GM21737 (cell line): ENCODE measurements around the gene WNT3.

Experiments used
- ATAC-seq: cut with Tn5 transposase; IDR thresholded peaks from one replicate; pipeline ENCODE4 v1.9.1; 2021; ENCODE audit warnings: mild to moderate bottlenecking, moderate library complexity; ENCODE audit not compliant: unreplicated experiment

WNT3 gene

DNA sequence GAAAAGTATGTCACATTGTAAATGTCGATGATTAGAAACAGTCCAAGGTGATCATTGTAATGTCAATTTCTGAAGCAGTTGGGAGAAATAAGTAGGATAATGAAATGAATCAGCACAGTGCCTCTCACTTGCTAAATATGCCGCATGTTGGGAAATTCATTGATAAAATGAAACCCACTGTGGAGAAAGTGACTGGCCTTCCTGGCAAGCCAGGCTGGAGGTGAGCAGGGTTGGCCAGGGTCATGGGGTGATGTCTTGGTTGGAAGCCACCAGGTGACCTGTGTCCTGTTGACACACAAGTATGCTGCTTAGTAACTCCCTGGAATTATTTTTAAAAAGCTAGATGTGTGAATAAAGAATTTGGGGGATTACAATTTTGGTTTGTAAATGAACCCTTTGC is 18.0 kb upstream of the WNT3 start:
- ATAC-seq = no peak

DNA sequence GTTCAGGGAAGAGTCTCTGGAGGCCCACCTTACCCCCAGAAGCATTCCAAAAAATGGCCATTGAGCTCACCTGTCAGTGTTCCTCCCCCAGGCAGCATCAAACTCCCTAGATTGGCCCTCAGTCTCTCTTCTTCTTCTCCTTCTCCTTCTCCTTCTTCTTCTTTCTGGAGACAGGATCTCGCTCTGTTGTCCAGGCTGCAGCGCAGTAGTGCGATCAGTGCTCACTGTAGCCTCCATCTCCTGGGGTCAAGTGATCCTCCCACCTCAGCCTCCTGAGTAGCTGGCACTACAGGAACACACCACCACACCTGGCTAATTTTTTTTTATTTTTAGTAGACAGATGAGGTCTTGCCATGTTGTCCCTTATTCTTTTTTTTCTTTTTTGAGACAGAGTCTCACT is 16.4 kb upstream of the WNT3 start:
- no peak for ATAC-seq

DNA sequence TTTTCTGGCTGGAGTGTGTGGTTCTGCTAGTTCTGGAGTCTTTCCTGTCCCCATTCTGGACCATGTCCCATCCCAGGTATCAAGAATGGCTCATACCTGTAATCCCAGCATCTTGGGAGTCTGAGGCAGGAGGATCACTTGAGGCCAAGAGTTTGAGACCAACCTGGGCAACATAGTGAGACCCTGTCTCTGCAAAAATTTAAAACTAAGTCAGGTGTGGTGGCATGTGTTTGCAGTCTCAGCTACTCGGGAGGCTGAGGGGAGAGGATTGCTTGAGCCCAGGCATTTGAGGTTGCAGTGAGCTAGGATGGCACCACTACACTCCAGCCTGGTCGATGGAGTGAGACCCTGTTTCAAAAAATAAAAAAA is 15.3 kb upstream of the WNT3 start:
- ATAC-seq = no peak

DNA sequence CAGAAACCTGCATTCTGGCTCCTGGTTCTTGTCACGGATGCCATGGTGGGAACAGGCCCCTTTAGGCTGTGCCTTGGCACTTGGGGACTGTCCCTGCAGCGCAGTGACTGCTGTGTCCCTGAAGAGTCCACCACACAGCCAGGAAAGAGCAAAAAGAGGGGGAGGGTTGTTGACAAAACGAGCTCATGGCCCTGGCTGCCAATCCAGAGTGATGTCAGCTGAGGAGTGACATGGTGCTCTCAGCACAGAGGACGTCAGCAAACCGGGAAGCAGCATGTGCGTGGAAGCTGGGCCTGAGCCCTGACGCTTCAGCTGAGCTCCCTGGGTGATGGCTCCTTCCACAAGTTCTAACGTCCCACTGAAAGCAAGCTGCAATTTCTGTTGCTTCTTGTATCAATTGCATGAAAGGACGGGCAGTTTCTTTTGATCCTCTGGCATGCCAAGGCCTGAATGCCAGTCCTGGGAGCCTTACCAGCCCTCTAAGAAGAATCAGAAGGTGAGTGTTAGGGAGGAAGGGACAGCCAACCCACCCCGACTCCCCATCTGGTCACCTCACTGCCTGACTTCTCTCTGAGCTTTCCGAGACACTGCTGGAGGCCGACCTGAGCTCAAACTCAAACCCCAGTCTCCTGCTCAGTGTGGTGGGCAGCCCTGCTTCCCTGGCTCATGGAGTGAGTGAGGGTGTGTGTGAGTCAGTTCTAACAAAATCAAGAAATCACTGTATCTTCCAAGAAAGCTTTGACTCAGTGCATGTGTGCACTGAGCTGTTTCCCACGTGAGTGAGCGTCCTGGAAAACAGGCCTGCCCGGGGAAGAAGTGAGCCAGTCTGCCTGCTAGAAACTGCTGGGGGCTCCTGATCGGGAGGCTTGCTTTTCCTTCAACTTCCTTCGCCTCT is 14.7 kb upstream of the WNT3 start:
- ATAC-seq = no peak

DNA sequence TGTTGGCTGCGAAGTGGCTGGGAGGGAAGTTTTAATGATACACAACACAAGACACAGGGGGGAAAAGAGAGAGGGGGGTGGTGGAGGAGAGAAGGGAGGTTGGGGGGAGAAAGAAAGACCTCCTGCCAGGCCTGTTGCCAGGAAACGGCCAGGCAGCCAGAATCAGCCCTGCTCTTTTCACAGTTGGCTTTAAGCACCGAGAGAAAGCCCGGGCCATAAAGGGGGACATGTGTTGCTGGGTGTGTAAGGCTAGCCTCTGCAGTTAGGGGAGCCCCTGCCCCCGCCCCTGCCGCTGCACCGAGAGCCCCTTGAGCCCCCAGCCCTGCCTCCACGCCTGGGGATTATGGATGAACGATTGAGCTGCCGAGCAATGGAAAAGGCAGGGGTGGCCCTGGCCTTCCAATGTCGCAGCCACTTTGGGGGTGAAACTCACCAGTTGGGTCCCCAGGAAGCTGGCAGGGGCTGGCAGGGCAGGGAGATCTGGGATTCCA is 13.9 kb upstream of the WNT3 start:
- ATAC-seq = no peak

DNA sequence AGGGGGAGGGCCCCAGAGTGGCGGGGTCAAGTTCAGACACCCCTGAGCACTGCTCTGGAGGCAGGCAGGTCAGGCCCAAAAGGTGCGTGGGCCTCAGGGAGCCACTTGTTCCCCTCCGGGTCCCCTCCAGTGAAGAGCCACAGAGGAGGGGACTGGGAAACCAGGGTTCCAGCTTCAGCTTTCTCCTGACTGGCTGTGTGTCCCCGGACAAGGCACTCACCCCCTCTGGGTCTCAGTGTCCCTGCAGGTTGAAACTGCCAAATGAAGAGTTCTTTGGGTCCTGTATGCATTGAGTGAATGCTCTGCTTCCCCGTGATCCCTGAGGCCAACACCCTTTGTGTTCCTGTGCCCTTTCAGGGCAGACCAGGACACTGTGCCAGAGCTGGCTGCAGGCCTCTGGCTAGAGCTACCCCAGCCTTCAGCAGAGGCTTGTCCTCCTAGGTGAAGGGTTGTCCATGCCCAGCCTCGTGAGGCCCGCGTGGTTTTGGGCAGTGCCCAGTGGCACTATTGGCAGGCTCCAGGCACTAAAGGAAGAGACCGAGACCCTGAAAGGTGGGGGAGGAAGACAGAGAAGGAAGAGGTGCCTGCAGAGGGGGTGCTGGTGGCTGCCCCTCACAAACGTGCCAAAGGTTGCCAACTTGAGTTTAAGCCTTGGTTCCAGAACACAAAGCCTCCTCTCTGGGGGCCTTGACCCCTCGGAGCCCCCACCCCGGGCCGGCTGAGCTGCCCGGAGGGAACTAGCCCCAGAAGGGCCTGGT is 13.3 kb upstream of the WNT3 start:
- ATAC-seq = no peak

DNA sequence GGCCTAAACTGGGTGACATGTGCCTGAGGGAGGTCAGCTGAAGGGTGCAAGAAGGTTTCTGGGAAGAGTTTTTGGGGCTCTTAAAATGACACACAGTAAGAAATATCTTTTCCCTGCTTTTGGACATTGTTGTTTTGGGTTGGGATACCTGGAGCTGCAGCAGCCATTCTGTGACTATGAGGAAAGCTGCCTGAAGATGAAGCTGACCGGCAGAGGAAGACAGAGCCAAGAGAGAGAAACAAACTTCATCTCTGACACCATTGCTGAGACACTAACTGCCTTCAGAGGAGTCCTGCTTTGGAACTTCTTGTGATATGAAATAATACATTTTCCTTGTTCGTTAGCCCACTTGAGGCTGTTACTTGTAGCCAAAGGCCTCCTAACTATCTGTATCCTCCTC is 8.8 kb upstream of the WNT3 start:
- no peak for ATAC-seq

DNA sequence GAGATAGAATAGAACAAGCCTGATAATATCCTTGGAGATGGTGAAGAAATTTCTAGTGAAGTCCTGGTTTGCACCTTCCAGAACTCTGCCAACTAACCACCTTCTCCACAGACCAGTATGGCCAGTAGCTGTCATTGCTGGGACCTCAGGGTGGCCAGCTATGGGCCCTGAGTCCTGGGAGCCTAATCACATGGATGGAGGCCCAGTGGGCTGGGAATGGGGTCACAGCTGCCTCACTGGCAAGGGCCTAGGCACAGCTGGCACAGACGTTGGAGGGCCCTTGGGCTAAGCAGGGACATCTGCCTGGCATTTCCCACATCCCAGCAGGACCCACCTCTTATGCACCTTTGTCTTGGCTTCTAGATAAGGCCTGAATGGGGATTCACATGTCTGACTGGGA is 7.6 kb upstream of the WNT3 start:
- ATAC-seq = no peak

DNA sequence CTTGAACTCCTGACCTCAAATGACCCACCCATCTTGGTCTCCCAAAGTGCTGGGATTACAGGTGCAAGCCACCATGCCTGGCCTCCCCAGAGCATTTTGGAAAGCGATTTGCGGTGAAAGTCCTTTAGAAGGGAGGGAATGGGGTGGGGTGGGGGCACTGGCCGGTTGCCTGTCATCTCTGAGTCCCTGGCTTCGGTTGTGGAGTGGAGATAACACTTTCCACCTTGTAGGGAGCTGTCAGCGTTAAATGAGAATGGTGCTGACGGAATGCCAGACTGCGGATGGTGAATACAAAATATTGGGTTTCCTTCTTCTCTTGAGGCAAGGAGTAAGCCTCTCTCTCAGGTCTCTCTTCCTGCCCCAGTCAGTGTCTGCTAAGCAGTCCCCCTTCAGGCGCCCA is 5.2 kb upstream of the WNT3 start:
- no peak for ATAC-seq

DNA sequence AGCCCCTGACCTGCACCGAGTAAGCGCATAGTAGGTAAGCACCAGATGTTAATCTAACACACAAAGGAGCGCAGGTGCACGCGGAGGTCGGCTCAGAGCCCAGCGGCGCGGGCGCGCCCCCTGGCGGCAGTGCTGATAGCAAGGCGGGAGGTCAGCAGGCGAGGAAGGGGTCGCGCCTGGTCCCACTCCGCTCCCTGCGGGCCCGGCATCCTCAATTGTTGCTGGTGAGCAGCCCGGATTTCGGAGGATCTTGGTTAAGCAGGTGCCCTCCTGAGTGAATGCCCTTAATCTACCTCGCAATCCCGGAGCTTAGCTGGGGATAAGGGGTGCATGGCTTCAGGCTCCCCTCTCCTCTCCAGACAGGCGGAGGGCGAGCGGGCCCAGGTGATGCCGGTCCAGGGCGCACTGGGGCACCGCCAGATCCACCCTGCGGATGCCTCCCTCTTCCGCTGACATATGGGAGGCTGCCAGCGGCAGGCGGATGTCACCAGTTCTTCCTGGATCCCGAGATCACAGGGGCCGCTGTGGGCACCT is 4.0 kb upstream of the WNT3 start:
- ATAC-seq = no peak

DNA sequence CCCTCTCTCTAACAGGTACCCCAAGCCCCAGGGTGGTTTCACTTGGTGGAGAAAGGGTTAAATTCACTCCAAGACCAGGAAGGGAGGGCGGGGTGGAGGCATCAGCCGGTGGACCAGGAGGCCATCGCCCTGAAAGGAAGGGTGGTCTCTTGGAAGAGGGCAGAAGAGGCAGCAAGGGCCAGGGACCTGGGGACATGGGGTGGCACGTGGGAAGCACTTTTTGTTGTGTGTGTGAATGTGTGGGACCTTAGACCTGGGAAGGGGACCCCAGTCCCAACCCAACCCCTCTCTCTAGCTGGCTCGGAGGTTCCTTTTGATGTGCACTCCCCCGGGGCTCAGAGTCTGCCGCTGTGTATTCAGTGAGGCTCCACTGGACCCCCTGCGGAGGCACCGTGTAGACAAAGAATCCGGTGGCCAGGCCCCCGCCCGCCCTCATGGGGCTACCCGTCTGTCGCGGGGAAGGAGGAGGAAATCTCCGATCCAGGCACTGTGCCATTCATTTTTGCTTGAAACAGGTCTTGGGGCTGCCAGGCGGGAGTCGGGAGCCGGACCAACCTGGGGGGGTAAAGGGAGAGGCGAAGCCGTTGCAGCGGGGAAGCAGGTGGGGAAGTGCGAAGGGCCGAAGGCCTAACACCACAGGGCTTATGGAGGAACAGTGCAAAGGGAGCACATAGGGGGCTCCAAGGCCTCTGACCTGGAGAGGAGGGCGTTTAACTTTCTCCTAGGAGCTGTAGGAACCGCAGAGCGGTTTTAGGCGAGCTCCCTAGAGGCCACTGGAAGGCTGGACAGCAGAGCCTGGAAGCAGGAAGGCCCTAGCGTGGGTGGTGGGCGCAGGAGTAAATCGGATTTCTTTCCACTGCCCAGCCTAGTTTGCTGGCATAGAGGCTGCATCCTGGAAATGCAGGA is 3.2 kb upstream of the WNT3 start:
- ATAC-seq = no peak

DNA sequence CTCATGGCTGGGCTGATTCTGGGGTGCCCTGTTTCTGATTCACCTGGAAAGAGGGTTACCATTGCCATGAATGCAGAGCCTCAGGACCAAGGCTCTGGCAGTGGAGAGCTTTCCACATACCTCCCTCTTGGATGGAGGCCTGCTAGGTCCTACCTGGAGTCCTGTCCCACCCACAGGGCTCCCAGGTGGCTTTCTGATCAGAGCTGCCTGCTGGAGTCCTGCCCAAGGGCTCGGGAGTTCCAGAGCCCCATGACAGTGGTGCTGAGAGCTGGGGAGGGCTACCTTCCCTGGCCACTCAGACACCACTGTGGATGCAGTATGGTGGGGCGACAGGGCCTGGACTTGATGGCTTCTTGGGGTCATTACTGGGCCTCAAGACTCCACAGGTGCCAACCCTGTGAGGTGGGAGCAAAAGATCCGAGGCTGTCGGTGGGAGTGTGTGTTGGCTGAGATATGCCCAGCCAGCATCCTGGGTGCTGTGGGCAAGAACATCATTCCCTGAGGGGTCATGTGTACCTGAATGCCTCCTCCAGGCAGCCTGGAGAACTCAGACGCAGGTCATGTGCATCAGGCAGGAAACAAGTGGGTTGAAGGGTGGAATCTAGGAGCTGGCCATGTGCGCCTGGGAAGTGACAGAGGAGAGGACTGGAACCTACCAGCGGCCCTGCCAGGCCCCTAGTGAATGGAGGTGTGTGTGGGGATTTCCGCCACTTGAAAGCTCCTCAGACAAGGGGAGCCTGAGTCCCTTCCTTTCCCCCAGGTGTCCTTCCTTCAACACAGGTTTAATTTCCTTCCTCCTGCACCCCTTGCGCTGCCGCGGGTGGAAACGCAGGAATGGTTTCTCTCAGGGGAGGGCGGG is 2.3 kb upstream of the WNT3 start:
- ATAC-seq = no peak

DNA sequence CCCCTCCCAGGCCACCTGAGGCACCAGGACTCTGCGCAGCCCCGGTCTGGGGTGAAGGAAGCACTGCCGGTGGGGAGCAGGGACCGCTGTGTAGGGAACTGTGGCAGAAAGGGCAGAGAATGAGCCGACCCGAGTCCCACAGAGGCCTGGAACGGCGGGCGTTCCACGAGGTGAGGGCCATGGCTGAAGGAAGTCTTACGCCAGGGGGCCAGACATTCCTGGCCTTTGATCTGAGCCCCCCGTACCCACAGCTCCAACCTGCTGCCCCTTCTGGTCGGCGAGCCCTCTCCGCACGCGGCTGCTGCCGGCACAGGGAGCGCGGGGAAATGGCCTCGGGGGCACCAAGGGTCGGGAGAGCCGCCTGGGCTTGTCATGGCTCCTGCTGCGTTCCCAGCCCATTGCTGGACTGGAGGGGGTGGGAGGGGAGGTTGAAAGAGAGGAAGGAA is 1.4 kb upstream of the WNT3 start:
- ATAC-seq = no peak

DNA sequence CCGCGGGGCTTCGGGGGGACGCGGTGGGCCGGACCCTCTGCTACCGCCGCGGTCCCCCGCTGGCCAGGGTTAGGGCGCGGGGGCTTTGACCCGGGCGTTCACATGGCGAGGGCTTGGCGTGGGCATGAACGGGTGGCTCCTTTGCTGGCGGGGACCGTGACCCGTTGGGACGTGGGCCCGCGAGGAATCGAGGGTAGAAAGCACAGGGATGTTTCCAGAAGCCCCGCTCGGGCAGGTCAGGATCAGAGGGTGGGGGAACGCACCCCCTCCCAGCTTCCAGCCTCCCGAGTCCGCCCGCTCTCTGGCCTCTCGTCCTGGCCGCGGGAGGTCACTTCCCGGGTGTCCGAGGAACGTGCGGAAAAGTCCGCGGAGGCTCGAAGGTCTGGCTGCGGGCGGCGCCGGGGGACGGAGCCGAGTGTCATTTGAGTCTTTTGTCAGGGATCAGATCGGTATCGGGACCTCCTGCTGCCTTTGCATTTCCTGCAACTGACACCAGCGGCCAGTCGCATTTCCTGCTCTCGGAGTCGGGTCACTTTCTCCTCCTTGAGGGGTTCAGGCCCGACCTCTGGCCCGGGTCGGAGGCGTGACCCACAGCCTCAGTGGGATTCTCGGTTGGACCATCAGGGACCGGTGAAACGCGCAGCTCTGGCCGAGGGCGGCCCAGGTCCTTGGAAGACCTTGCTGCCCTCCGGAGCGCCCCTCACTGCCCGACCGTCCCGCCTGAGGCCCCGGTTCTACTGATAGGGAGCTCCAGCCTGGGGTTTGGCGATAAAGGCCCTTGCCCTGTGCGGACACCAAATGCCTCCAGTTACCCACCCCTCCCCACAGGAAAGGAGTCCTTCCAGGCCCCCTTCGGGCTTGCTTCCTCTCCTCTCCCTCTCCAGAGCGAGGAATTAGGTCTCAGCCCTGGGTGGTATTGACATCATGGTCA is 702 bp upstream of the WNT3 start:
- ATAC-seq = no peak

DNA sequence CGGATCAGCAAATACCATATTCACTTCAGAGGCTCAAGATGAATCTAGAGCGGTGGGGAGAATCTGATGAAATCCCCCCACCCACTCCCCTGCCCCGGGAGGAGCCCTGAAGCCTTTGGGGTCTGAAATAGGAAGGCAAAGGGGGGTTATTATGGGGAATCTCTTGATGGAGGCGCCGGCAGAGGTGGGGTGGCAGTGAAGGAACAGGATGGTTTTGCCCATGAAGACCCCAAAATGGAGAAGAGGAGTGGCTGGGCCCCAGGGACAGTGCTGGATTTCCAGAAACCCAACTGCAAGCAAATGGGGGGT is 637 bp downstream of the WNT3 start:
- no peak for ATAC-seq

DNA sequence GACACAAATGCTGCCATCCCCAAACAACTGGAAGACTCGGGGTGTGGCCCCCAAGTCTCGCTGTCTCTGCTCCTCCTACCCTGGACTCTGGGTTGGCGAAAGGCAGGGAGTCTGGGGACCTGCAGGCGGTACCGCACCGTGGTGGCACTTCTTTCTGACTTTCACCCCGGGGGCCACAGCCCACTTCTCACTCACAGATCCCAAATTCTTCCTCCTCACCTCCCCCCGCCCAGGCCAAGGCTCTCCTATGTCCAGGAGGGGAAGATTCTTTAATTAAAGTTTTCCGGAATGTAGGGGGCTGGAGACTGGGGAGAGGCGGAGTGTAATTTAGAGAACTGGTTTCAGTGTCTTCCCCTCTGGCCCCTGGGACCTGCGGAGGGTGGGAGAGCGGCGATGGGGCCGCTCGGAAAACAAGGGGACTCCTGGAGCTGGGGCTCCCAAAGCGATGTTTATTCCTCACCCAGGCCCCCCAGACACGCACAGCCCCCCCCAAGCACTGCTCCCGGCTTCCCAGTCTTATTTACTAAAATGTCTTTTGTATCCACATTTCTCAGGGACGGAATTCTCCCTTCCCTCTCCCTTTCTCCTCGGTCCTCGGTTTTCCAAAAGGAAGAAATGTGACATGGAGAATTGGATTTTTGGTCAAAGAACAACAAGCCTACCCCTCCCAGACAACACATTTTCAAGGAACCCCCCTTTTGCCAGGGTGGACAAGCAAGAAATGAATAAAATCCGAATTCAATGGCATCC is 1.2 kb downstream of the WNT3 start:
- no peak for ATAC-seq

DNA sequence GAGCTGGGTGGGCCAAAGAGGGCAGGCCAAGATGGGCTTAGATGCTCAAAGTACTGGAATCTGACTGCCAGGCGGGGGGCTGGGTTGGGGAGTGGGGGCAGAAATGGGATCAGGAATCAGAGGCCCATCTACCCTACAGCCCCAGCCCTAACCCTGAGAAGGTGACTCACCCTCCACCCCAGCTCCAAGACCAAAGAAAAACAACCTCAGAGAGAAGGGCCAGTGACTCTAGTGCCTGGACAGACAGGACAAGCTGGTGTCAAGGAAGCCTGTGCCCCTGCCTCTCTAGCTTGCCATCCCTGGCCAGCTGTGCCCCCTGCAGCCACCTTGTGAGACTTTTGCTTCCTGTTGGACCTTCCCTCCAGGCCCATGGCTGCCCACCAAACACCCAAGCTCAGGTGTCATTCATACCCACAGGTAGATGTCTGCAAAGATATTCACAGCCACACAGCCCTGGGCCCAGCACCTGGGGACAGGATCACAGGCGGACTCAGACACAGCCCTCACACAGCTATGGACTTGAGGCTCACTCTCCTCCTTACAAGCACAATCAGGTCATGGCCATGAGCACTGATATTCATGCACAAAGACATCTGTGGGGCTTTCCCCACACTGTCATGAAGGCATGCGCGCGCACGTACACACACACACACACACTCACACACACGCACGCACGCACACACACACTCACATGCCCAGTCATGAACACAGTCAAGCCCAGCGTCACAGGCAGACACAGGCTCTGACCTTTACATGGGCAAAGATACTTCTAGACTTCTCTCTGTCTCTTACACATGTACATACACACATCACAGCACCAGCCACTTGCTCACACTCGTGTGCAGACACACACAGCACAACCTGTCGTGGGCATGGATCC is 2.8 kb downstream of the WNT3 start:
- no peak for ATAC-seq
